Heart left ventricle (tissue), 16 donors: ENCODE results near the gene GALNT10. TPM values are rescaled to one million over a fixed set of nuclear protein-coding genes. Genes with fewer than 3 reads are reported as not detected.

ENCODE experiments used
- ATAC-seq, 4 donors: fragments of 200-7000 bp; cut with Tn5 transposase; one replicate each; pipeline ENCODE4 v1.9.1; 2020 to 2022; ENCODE audit warnings: moderate library complexity in 4 of 4, mild to moderate bottlenecking in 3 of 4, moderate number of reproducible peaks in 1 of 4
- DNase-seq, 5 donors: peaks; one replicate each; pipeline ENCODE4 v3.0.0-alpha.2; 2020
- H3K27ac ChIP-seq, 12 donors: fragments of 200-600 bp; sonication (generic) in 4 of 12; one replicate each; pipeline versions ENCODE4 v1.5.0 to v1.8.0; 2016 to 2022; ENCODE audit warnings: mild to moderate bottlenecking in 2 of 12
- H3K27me3 ChIP-seq, 9 donors: fragments of 200-600 bp; sonication (generic) in 2 of 9; one replicate each; pipeline versions ENCODE4 v1.5.1 to v1.8.0; 2016 to 2022; ENCODE audit warnings: mild to moderate bottlenecking in 3 of 9
- H3K36me3 ChIP-seq, 9 donors: fragments of 200-600 bp; sonication (generic) in 2 of 9; one replicate each; pipeline versions ENCODE4 v1.5.0 to v1.8.0; 2018 to 2022; ENCODE audit warnings: mild to moderate bottlenecking in 2 of 9
- H3K4me1 ChIP-seq, 12 donors: fragments of 200-600 bp; sonication (generic) in 4 of 12; one replicate each; pipeline versions ENCODE4 v1.5.0 to v1.8.0; 2016 to 2022; ENCODE audit warnings: mild to moderate bottlenecking in 3 of 12
- H3K4me3 ChIP-seq, 12 donors: fragments of 200-600 bp; sonication (generic) in 4 of 12; one replicate each; pipeline versions ENCODE4 v1.5.0 to v1.8.0; 2017 to 2022; ENCODE audit warnings: mild to moderate bottlenecking in 9 of 12, moderate library complexity in 4 of 12
- H3K9me3 ChIP-seq, 12 donors: fragments of 200-600 bp; sonication (generic) in 4 of 12; one replicate each; pipeline versions ENCODE4 v1.5.0 to v1.8.0; 2016 to 2022; ENCODE audit warnings: mild to moderate bottlenecking in 1 of 12
- POLR2A ChIP-seq, 2 donors: fragments of 450-650 bp; IDR thresholded peaks; one replicate each; pipeline ENCODE4 v1.6.1; 2017; ENCODE audit warnings: antibody characterized with exemption in 2 of 2, mild to moderate bottlenecking in 2 of 2, moderate library complexity in 2 of 2
- WGBS, 4 donors: extraction: QIAGEN DNeasy Blood & Tissue Kit in 2 of 4; methylation state at CpG; one replicate each; pipeline versions ENCODE4 v1.1.5 to v1.1.7; 2013 to 2018; 5-methylcytosine and 5-hydroxymethylcytosine counted together
- intact Hi-C, 10 donors: fragments of 100-400 bp; cut with DNase I; formaldehyde crosslinking; loops; one replicate each; pipeline versions ENCODE4 v1.11.1 to v1.14.2; 2022
- polyA plus RNA-seq, 2 donors: library from polyadenylated mRNA; stranded (reverse); fragments of 200-250 nt; gene quantifications; one replicate each; pipeline ENCODE4 v1.2.3, GENCODE V29; 2013
- total RNA-seq, 9 donors: library from RNA; depleted of rRNA in 2 of 9; stranded (reverse); fragments of >200 nt in 2 of 9; fragmentation: NEBNext Ultra II Directional in 3 of 9; extraction: Animal tissue kit (Norgen Biotek cat#: 25700) in 3 of 9; gene quantifications; one replicate each; pipeline versions ENCODE4 v1.1.0 to v1.2.4, GENCODE V29; 2016 to 2023
- TF ChIP-seq, protein P1 (sequence below), 12 donors: fragments of 200-600 bp; sonication (generic) in 4 of 12; IDR thresholded peaks; one replicate each; pipeline versions ENCODE4 v1.5.0 to v1.8.0; 2018 to 2022; ENCODE audit warnings: antibody characterized with exemption in 12 of 12, mild to moderate bottlenecking in 5 of 12
- donor health status: ischemic (EF 13 %, LVEDD 7.1; RV severe dilation, severe dysfunction).
- donor health status: healthy with polysubstance abuse.
- donor health status: DM: no; HTN: yes; CAD: no.
- donor health status: DM: no; HTN: no; CAD: no.
- donor health status: ischemic (EF 25% LVEDD 6.9; RV normal size, moderate dysfunction).
- donor health status: ischemic (EF 25% LVEDD 5.7; RV mildly dilated, moderate dysfunction).
- donor health status: healthy.
- donor health status: DM: yes; HTN: yes; CAD: no.
- donor health status: ischemic (EF 35%, LVEDD 5.7; RV mildly dilated, moderate dysfunction).
- donor health status: nonischemic (EF 11% LVEDD 7.7; RV severe dilation, severe dysfunction).
- donor health status: DM: yes; HTN: yes; CAD: no.
- donor health status: PGD.
- donor health status: ischemic (EF 29% LVEDD 5.4; RV normal size, mild dysfunction).
- donor health status: nonischemic (EF 23%, LVEDD 6.1; RV moderate dilation, normal function).

The GALNT10 gene
- total and polyA plus RNA-seq, 11 donors = 2.7 to 20.7 (median 14.4) TPM

DNA sequence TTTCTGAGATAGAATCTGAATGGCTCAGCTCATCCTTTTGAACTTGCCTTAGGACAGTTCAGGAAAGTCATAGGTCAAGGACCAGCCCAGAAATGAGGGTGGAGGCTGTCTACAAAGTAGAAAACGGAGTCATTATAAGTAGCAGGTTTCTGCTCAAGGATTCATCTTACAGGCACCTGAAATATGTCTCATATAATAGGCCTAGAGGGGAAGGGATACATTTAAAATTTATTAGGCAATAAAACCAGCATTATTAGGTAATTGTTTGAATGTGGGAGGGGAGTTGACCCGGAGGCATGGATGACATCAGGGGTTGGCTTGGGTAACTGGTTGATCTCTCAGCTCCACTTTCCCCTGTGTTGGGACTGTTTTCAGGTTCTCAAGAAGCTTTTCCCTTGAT, 11.9 kb upstream of the GALNT10 start:
- no peaks in the 10 kb centered on the region for H3K27me3 ChIP-seq
- ATAC-seq (peak in 2 of 4 donors; percentile 18 to 52), DNase-seq (no peak)
- no peak for TF ChIP-seq POLR2A (IDR thresholded peaks at IDR 0.05)
- TF ChIP-seq, protein P1, sequence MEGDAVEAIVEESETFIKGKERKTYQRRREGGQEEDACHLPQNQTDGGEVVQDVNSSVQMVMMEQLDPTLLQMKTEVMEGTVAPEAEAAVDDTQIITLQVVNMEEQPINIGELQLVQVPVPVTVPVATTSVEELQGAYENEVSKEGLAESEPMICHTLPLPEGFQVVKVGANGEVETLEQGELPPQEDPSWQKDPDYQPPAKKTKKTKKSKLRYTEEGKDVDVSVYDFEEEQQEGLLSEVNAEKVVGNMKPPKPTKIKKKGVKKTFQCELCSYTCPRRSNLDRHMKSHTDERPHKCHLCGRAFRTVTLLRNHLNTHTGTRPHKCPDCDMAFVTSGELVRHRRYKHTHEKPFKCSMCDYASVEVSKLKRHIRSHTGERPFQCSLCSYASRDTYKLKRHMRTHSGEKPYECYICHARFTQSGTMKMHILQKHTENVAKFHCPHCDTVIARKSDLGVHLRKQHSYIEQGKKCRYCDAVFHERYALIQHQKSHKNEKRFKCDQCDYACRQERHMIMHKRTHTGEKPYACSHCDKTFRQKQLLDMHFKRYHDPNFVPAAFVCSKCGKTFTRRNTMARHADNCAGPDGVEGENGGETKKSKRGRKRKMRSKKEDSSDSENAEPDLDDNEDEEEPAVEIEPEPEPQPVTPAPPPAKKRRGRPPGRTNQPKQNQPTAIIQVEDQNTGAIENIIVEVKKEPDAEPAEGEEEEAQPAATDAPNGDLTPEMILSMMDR (IDR thresholded peaks at IDR 0.05) = no peak
- H3K9me3 ChIP-seq = no peaks in the 10 kb centered on the region
- 75 to 81% (median 79%) methylated on average over 2 of the region's 2 CpGs for WGBS, 4 donors
- intact Hi-C loops = loop anchor here in 3 of 10 donors (2.0 to 5.0 kb wide), 4 partner anchors 106 to 224 kb away; no protein-coding TSS in a partner anchor
- H3K4me1 ChIP-seq = peaks cover 0 to 12% (median 0%) of the 10 kb centered on the region in 12 donors
- no peak overlapping the region for H3K4me3 ChIP-seq
- no peaks in the 10 kb centered on the region for H3K36me3 ChIP-seq
- H3K27ac ChIP-seq = no peak overlapping the region

DNA sequence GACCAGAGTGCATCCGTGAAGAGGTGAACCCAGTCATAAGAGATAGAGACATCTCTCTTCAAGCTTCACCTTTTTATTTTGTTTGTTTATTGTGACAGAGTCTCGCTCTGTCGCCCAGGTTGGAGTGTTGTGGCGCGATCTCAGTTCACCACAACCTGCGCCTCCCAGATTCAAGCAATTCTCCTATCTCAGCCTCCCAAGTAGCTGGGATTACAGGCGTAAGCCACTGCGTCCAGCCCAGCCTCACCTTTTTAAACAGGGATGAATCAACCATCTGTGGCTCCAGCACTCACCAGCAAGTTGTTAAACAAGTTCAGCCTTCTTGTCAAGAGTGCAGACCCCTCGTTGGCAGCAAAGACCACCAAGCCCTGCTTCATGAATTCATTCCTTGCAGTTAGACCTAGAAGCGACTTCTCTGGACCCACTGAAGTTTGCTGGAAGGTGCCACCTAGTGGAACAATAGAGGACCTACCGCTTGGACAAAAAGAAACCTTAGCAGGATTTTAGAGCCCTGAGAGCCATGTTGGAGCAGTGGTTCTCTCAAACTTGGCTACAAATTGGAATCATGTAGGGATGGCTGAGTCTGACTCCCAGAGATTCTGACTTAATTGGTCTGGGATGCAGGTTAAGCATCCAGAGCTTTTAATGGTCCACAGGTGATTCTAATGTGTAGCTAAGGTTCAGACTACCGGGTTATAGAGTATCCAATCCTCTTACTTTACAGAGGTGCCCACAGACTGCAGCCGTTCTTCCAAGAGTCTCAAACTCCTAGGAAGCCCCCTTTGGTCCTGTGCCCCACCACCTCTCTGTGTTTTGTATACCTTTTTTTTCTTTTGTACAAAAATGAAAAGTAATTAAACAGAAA, 10.5 kb upstream of the GALNT10 start:
- Histone ChIP-seq H3K4me1 (peaks cover 0 to 12% (median 0%) of the 10 kb centered on the region in 12 donors), H3K4me3 (no peak overlapping the region), H3K27me3 (no peaks in the 10 kb centered on the region), H3K36me3 (no peaks in the 10 kb centered on the region), H3K27ac (no peak overlapping the region), H3K9me3 (no peaks in the 10 kb centered on the region)
- no peak for TF ChIP-seq POLR2A (IDR thresholded peaks at IDR 0.05)
- TF ChIP-seq, protein P1 (IDR thresholded peaks at IDR 0.05) = peak; percentile 68 to 87 (median 76)
- DNase-seq (peak in 1 of 5 donors; percentile 41), ATAC-seq (peak in 3 of 4 donors; percentile 84 to 88 (median 88))
- intact Hi-C loops = loop anchor here (1.0 to 5.0 kb wide), 9 partner anchors 107 to 227 kb away; no protein-coding TSS in a partner anchor
- WGBS, 4 donors = 57 to 67% (median 60%) methylated on average over 12 to 13 of the region's 13 CpGs

DNA sequence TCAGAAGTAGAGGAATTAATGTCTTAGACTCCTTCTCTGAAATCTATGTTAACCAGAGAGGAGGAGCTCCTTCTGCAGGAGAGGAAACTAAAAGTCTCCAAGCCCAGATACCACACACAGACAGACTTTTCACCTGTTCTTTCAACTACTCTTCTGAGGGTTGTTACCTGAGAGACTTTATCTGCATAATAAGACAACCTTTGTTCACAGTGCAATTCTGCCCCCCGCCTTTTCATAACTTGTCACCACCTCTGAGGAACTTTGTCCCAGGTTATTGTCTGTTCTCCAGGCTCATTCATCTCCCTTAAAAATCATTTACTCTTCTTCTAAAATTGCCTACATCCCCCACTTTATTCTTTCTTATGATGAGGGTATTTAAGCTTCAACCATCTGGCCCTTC, 9.4 kb upstream of the GALNT10 start:
- 97 to 100% (median 98%) methylated on average over 1 of the region's 1 CpG for WGBS, 4 donors
- Histone ChIP-seq H3K27ac (no peak overlapping the region), H3K27me3 (no peaks in the 10 kb centered on the region), H3K4me1 (peaks cover 0 to 5% (median 0%) of the 10 kb centered on the region in 12 donors), H3K9me3 (no peaks in the 10 kb centered on the region), H3K4me3 (no peak overlapping the region), H3K36me3 (no peaks in the 10 kb centered on the region)
- TF ChIP-seq, protein P1 (IDR thresholded peaks at IDR 0.05) = no peak
- no peak for TF ChIP-seq POLR2A (IDR thresholded peaks at IDR 0.05)
- ATAC-seq (no peak), DNase-seq (no peak)
- intact Hi-C loops = loop anchor here in 8 of 10 donors (2.0 to 5.0 kb wide), 5 partner anchors 108 to 226 kb away; no protein-coding TSS in a partner anchor

DNA sequence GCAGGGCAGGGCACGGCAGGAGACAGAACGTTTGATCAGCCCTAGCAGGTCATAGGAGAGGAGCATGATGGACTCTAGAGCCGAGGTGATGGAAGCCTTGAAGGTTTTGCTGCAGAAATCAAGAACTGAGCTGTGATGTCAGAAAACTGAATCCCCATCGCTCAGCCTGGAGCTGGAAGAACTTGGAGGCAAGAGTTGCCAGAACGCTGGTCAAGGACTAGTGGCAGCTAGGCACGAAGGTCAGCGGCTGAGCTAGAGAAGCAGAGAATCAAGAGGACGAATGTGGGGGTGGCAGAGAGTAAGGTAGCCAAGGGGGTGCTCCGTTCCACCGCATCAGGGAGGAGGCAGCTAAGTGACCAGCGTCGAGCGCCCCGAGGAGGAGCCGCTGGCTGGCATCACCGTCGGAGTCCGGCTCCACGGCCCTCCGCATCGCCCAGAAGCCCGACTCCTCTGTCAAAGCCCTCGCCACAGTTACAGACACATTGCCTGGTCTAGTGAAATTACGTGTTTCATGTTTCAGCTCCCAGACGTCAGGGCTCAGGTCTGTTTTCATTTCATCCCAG, 1.2 kb upstream of the GALNT10 start:
- peak overlapping the region; percentile 62 to 99 (median 95) for H3K4me3 ChIP-seq
- ATAC-seq (peak in 3 of 4 donors; percentile 22 to 38 (median 27)), DNase-seq (peak in 3 of 5 donors; percentile 29 to 66 (median 44))
- intact Hi-C loops = loop anchor here in 2 of 10 donors (5.0 kb wide), 2 partner anchors 212 to 218 kb away; no protein-coding TSS in a partner anchor
- H3K36me3 ChIP-seq = no peaks in the 10 kb centered on the region
- H3K27ac ChIP-seq = peak overlapping the region in 10 of 12 donors; percentile 28 to 92 (median 87)
- whole genome bisulfite sequencing, 4 donors = 10 to 20% (median 12%) methylated on average over 24 to 25 of the region's 25 CpGs
- no peaks in the 10 kb centered on the region for H3K9me3 ChIP-seq
- H3K27me3 ChIP-seq = no peaks in the 10 kb centered on the region
- TF ChIP-seq, protein P1 (IDR thresholded peaks at IDR 0.05) = no peak
- TF ChIP-seq POLR2A (IDR thresholded peaks at IDR 0.05) = no peak
- H3K4me1 ChIP-seq = peaks cover 0 to 42% (median 22%) of the 10 kb centered on the region in 12 donors
